CD4-positive, alpha-beta T cell treated with Interleukin-17A for 4 hours (primary cell): ENCODE data around the gene OVOL1.
A peak's percentile ranks its signal among the peaks of the same experiment; 100 is the strongest.
"Not testable (repeated sequence)": the region's sequence is repeated elsewhere in the genome, so short reads cannot be mapped to it uniquely, and the experiment has no call there.

Experiments
- DNase-seq: peaks from one replicate; pipeline ENCODE4 v3.0.0-alpha.2; 2020; ENCODE audit warnings: mixed read lengths

Gene OVOL1

DNA sequence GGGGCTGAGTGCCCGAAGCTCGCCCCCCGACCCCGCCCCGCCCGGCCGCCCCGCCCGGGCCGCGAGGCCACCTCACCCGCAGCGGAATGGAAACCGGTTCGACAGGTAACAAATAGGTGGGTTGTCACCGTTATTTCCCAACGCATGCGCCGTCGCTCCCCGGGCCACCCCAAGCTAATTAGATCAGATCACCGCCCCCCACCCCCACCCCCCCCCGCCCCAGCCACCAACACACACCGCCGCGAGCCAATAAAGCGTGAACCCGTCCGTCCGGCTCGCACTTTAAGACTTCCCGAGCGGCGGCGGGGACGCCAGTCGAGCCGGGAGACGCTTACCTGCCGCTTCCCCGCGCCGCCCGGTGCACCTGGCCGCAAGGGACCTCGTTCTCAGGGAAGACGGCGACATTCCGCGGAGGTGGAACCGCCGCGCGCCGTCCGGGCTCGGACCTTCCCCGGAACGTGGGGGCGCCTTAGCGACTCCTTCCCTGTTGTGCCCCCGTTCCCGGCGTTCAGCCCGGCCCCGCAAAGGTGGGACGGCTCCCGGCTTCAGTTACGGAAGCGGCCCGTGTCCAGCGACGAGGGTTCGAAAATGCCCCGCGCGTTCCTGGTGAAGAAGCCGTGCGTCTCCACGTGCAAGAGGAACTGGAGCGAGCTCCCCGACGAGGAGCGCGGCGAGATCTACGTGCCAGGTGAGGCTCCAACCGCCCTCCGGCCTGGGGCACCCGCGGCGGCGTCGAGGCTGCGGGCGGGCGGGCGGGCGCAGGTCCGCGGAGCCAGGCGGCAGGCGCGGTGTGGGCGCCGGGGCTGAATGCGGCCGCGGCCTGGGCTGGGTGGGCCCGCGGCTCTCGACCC, at the start of gene OVOL1:
Gene OVOL1, plus strand, starts transcription at position 278 of the 851 bp plus-strand sequence. Its CDS starts 311 bp downstream, at position 589.
- DNase-seq: peak; percentile 53

DNA sequence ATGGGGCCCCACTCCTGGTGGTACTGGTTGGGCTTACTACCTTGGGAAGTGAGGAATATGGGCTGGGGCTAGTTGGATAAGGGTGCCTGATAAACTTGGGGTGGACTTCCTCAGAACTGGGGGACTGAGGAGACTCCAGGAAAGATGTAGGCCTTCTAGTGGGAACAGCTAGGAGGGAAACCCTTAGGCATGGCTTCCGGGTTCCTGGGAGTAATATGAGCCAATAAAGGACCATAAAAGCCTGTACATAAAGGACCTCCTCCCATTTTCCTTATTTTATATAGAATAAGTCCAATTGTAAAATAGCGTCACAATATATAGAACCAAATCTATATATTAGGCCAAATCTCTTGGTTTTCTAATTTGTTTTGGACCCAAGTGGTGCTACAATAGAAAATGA, 47.8 kb upstream of the OVOL1 start:
- no peak for DNase-seq

DNA sequence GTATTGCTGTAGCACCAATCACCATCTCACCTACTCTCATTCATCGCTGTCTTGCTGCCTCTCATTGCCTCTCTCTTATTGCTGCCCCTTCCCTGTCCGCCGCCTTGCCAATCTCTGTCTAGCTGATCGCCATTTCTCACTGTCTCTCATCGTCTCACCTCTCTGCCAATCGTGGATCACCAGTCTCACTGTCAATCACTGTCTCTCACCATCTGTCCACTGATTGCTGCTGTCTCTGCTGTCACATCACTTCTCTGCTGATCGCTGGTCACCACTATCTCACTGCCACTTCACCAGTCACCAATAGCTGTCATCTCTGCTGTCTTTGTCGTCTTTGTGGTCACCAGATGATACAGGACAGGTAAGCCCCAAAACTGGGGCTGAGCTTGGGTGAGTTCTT, 45.7 kb upstream of the OVOL1 start:
- DNase-seq: no peak

DNA sequence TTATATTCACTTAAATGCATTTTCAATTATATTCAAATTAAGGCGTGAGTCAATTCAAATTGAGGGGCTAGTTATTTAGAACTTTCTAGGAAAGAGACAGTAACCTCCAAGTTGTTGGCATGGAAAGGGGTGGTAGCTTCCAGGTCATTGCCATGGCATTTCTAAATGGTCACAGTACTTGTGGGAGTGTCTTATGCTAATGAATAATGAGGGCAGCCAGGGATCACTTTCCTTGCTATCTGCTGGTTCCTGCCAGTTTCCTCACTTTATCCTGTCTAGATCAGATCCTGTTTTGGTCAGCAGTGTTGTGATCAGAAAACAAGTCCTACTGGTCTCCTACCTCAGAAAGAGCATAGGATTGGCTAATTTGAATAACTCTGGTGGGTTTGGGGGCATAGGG, 44.5 kb upstream of the OVOL1 start:
- no peak for DNase-seq

DNA sequence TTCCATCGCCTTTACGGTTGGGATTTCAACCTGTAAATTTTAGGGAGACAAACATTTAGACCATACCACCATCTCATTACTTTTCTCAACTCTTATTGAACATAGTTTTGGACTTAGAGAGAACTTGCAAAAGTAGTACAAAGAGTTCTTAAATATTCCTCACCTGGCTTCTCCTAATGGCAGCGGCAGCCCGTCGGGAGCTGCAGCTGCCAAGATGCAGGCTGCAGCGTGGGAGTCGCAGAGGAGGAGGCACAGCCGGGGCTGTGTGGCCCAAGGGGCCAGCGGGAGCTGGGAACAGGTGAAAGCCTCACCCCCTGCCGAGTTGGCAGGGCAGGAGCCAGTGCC, 43.2 kb upstream of the OVOL1 start:
- DNase-seq: no peak

DNA sequence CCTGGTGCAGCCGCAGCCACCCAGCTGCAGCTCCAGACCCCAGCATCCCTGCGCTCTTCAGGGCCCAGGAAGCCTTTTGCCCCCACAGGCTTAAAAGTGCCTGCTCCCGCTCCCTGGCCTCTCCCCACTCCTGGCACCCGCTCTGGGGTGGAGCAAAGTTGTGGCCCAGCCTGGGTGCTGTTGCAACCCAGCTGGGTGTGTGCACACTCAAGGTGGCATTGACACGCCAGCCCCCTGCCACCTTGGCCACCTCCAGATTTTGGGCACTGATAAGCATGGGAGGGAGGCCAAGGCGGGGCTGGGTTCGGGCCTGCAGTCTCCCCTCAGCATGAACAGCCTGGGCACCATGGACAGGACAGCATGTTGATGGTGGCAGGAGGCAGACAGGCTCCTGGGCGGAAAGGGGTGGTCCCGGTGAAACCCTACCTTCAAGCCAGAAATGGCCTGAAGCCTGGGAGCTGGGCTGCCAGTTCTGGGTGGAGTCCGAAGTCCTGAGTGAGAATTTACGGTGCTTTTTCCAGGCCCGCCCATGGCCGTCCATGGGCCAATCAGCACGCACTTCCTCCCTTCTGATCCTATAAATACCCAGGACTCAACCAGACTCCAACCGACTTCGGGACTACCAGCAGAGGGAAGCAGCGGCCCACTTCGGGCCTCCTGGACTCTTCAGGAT, 42.7 kb upstream of the OVOL1 start:
- DNase-seq: no peak

DNA sequence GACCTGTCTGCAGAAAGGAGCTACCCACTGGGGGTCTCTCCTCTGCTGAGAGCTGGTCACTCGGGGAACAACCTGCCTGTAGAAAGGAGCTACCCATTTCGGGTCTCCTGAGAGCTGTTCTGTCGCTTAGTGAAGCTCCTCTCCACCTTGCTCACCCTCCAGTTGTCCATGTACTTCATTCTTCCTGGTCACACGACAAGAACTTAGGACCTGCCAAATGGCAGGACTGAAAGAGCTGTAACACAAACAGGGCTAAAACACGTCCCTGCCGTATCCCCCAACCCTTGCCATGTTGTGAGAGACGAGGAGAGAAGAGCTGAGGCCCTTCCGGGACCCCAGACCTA, 42.2 kb upstream of the OVOL1 start:
- no peak for DNase-seq

DNA sequence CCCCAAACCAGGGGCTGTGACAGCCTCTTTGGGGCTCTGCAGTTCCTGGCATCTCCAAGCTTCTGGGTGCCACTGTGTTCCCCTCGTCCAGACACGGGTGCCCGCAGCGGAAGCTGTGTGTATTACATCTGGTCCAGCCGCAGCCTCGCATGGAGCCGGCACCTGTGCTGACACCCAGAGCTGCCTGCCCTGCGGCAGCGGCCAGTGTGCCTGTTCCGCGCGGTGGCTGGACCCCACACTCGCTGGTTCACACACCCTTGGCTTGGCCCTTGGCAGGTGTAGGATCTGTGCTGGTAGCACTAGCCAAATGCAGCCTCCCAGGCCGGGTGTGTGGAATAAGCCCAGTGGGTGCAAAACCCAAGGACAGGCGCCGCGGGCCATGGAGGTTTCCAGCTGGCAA, 41.8 kb upstream of the OVOL1 start:
- no peak for DNase-seq

DNA sequence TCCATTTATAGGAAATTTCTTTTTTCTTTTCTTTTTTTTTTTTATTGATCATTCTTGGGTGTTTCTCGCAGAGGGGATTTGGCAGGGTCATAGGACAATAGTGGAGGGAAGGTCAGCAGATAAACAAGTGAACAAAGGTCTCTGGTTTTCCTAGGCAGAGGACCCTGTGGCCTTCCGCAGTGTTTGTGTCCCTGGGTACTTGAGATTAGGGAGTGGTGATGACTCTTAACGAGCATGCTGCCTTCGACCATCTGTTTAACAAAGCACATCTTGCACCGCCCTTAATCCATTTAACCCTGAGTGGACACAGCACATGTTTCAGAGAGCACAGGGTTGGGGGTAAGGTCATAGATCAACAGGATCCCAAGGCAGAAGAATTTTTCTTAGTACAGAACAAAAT, 24.7 kb upstream of the OVOL1 start:
- DNase-seq: not testable (repeated sequence)

DNA sequence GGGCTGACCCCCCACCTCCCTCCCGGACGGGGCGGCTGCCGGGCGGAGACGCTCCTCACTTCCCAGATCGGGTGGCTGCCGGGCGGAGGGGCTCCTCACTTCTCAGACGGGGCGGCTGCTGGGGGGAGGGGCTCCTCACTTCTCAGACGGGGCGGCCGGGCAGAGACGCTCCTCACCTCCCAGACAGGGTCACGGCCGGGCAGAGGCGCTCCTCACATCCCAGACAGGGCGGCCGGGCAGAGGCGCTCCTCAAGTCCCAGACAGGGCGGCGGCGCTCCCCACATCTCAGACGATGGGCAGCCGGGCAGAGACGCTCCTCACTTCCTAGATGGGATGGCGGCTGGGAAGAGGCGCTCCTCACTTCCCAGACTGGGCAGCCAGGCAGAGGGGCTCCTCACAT, 24.0 kb upstream of the OVOL1 start:
- not testable (repeated sequence) for DNase-seq

DNA sequence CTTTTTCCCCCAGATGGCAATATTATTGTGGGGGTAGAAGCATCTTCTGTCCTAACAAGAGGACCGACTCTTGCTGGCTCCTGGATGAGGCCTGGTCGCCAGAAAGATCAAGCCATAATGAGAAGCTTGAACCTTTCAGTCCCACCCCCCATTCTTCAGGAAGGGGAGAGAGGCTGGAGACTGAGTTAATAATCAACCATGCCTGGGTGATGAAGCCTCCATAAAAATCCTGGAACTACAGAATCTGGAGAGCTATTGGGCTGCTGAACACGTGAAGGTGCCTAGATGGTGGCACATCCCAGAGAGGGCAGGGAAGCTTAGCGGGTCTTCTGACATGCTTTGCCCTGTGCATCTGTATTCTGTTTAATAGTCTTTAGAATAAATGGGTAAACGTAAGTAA, 22.4 kb upstream of the OVOL1 start:
- DNase-seq: no peak

DNA sequence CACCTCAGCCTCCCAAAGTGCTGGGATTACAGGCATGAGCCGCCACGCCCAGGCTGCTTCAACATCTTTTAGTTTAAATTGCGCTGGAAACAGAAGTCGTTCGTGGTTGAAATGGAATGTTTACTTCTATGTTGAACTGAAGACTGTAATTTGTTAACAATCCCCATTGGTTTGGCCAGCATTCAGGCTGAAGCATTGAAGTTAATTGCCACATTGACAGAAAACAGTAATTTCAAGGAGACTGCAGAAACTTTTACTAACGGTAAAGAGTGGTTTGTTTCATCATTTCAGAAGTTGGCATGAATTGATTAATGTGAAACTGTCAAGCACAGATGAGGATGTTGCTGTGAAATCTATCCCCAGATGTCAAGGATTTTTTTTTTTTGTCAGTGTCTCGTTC, 20.3 kb upstream of the OVOL1 start:
- no peak for DNase-seq

DNA sequence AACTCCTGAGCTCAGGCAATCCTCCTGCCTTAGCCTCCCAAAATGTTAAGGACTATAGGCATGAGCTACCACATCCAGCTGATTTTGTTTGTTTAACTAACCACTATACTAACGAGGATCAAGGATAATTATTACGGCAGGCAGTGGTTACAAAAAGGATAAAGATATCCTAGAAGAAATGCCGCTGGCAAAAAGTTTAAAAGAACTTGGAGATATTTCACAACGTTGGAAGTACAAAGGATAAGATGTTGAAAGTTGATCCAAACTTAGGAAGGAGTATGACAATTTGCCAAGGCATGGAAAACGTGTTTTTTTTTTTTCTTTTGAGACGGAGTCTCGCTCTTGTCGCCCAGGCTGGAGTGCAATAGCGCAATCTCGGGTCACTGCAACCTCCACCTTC, 19.5 kb upstream of the OVOL1 start:
- no peak for DNase-seq

DNA sequence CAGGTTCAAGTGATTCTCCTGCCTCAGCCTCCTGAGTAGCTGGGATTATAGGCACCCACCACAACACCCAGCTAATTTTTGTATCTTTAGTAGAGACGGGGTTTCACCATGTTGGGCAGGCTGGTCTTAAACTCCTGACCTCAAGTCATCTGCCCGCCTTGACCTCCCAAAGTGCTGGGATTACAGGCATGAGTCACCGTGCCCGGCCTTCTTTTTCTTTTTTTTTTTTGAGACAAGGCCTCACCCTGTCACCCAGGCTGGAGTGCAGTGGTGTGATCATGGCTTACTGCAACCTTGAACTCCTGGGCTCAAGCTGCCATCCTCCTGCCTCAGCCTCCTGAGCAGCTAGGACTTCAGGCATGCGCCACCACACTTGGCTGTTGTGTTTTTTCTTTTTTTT, 19.1 kb upstream of the OVOL1 start:
- DNase-seq: not testable (repeated sequence)

DNA sequence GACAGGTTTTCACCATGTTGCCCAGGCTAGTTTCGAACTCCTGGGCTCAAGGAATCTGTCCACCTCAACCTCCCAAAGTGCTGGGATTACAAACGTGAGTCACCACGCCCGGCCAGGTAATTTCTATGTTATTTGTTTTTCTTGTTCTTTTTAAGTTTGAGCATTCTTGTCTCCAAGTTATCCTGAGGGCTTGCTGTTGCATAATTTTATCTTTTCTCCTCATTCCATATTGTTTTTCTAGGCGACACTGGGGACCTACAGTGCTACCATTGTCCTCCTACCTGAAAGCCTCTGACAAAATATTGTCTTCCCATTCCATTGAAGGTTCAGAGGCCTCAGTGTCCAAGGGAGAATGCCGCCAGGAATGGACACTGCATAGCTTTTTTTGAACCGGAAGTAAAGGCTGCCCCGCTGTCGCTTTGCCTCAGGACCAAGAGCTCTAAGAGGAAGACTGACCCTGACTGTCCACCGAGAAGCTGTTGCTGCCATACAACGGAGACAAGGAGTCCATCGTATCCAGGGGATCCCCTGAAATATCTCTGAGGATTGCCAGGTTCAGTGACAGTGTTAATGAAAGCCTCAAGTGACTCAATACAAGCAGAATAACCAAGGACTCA, 15.8 kb upstream of the OVOL1 start:
- no peak for DNase-seq

DNA sequence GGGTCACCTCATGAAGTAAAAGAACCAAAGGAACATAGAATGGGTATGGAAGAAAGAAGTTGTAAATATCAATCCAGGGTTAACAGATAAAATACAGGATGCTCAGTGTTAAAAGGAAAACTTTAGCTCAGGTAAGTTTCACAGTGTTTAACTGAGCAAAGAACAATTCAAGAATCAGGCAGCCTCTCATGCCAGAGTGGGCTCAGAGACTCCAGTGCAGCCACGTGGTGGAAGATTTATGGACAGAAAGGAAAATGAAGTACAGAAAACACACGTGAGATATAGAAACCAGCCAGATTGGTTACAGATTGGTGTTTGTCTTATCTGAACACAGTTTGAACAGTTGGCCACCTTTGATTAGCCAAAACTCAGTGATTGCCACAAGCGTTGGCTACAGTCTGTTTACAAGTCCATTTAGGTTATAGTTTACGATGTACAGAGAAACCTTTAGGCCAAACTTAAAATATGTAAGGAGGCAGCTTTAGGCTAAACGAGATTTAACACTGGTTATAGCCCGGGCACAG, 15.2 kb upstream of the OVOL1 start:
- no peak for DNase-seq

DNA sequence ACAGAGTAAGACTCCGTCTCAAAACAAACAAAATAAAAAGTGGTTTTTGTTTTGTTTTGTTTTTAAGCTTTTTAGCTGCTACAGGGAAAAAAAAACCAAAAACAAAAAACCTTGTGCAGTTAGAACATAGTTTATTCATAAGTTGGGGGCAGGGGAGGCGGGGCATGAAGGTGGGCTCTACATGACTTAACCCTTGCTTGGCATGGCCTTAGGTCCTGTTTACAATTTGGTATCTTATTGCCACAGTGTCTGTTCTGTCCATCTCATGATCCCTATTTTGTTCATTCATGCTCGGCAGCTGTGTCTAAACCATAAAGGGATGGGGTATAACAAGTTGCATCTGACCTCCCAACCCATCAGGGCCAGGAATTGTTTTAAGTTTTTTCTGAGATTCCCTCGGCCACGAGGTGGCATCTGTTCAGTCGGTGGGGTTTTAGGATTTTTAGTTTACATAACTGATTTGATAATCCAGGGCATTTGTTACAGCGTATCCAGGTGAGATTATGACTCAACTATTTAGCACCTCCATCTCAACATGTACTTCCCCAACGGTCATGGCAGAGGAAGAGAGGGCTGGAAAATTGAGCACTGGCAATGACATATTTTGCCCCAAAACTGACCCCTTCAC, 13.0 kb upstream of the OVOL1 start:
- DNase-seq: no peak

DNA sequence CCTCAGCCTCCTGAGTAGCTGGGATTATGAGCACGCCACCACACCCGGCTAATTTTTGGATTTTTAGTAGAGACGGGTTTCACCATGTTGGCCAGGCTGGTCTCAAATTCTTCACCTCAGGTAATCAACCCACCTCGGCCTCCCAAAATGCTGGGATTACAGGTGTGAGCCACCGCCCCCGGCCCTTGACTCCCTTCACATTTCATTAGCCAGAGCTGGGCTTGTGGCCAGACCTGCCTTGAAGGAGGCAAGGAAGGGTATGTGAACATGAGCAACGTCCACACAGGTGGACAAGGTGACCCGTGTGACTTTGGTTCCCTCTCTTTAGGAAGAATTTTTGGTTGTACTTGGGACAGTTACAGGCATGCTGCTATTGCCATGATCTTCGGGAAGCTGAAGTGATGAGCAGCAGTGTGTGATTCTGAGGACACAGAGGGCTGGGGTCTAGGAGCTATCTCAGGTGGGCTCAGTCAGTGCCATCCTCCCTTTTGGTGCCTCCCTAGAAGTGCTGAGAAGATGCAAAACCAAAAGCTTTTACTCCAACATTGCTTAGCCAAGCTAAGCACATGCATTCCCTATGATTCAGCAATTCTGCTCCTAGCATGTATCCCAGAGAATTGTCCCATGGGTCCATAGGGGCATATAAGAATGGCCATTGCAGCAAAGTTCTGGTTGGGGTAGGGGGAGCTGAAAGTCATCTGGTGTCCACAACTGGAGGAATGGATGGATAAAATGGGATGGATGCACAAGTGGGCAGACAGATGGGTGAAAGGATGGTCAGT, 12.1 kb upstream of the OVOL1 start:
- no peak for DNase-seq

DNA sequence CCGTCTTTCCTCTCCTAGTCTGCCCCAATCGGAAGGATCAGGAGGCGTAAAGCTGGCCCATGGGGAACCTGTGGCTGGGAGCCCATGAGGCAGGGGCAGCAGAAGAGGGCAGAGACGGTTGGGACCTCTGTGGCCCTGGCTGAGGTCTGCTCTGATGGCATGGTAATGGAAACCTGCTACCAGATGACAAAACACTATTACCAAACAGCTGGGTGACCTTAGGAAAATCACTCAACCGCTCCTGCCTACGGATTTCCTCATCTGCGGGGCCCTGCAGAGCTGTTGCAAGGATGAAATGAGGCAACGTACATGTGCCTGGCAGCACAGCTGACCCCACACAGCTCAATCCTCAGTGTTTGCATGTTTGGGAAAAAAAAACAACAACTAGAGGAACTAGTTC, 10.7 kb upstream of the OVOL1 start:
- no peak for DNase-seq

DNA sequence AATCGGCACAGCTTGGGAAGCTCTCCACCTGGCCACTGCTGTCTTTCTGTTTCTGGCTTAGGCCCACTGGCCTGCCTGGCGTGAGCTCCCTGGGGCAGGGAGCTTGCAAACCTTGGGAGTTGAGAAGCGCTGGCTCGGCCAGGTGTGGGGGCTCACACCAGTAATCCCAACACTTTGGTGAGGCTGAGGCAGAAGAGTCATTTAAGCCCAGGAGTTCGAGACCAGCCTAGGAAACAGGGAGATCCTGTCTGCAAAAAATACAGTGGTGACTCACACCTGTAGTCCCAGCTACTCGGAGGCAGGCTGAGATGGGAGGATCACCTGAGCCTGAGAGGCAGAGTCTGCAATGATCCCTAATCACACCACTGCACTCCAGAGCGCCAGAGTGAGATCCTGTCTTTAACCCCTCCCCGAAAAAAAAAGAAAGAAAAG, 10.1 kb upstream of the OVOL1 start:
- DNase-seq: no peak

DNA sequence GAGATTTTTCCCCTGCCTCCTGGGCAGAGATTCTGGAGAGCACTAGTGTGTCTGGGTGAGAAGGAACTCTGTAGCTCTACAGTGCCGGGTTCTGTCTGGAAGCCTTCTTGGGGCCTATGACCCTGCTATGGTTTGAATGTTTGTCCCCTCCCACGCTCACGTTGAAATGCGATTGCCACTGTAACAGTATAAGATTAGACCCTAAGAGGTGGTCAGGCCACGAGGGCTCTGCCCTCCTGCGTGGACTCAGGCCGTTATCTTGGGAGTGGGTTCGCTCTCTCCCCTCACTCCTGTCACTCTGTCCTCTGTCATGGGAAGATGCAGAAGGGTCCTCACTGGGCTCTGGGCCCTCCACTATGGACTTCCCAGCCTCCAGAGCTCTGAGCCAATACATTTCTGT, 9.6 kb upstream of the OVOL1 start:
- no peak for DNase-seq

DNA sequence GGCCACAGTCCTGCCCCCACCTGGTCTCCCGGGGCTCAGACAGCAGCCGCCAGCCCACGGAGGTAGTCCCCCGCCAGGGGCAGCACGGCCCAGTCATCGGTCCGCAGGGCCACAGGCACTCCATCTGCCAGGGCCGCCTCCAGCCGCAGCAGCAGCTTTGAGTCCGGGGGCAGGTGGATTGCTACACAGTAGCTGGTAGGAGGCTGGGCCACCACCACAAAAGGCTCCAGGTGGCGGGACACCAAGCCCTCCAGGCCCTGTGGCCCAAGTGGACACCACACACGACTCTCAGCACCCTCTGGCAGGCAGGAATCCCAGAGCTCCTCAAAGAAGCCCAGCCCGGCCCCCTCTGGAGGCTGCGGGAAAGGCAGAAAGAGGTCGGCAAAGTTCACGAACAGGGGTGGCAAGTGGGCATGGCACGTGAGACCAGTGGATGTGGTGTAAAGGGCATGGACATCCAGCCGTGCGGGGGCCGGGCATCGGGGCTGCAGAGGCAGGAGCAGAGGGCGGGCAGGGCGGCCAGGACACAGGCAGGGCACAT, 9.0 kb upstream of the OVOL1 start:
- no peak for DNase-seq
